Lower leg skin (tissue), 4 donors: Measurements from ENCODE around the gene PNPO. TPM values are rescaled to one million over a fixed set of nuclear protein-coding genes. Genes with fewer than 3 reads are reported as not detected.
"Not testable (repeated sequence)": the region's sequence is repeated elsewhere in the genome, so short reads cannot be mapped to it uniquely, and the experiment has no call there.

ENCODE experiments used
- DNase-seq, 2 donors: peaks; one replicate each; pipeline ENCODE4 v3.0.0-alpha.2; 2019; ENCODE audit warnings: low spot score in 2 of 2
- H3K4me3 ChIP-seq: fragments of 200-600 bp; sonication (generic); 2 replicates; pipeline ENCODE4 v1.5.1; 2017; ENCODE audit warnings: mild to moderate bottlenecking, low read depth; ENCODE audit not compliant: poor library complexity, severe bottlenecking
- CTCF ChIP-seq, 3 donors: fragments of 450-650 bp; IDR thresholded peaks; one replicate each; pipeline ENCODE4 v1.5.1; 2016; ENCODE audit warnings: antibody characterized with exemption in 3 of 3, mild to moderate bottlenecking in 3 of 3, moderate library complexity in 2 of 3
- POLR2A ChIP-seq, 2 donors: fragments of 450-650 bp; IDR thresholded peaks; one replicate each; pipeline ENCODE4 v1.6.1; 2016 to 2017; ENCODE audit warnings: antibody characterized with exemption in 2 of 2, mild to moderate bottlenecking in 1 of 2, moderate library complexity in 1 of 2
- WGBS, 2 donors: methylation state at CpG; one replicate each; pipeline ENCODE4 v1.1.5; 2018; 5-methylcytosine and 5-hydroxymethylcytosine counted together
- intact Hi-C: fragments of 100-400 bp; cut with DNase I; formaldehyde crosslinking; loops from one replicate; pipeline ENCODE4 v1.15.0; 2023; ENCODE audit warnings: low total_unique reads
- total RNA-seq, 4 donors: library from RNA; depleted of rRNA; stranded (reverse); fragments of >200 nt; gene quantifications; one replicate each; pipeline ENCODE4 v1.1.0, GENCODE V29; 2016

Gene PNPO
- total RNA-seq, 4 donors from 2014 or later: 20.2 to 36.8 (median 30.3) TPM

GRCh38 chr17:47982645-47983390, 41.4 kb downstream of the PNPO start:
- TF ChIP-seq CTCF (IDR thresholded peaks at IDR 0.05): no peak
- TF ChIP-seq POLR2A (IDR thresholded peaks at IDR 0.05): no peak
- DNase-seq: no peak
- intact Hi-C loops: no loop called here
- no peak overlapping the region for H3K4me3 ChIP-seq
- WGBS, 2 donors: 80 to 86% methylated on average over 9 of the region's 9 CpGs

DNA sequence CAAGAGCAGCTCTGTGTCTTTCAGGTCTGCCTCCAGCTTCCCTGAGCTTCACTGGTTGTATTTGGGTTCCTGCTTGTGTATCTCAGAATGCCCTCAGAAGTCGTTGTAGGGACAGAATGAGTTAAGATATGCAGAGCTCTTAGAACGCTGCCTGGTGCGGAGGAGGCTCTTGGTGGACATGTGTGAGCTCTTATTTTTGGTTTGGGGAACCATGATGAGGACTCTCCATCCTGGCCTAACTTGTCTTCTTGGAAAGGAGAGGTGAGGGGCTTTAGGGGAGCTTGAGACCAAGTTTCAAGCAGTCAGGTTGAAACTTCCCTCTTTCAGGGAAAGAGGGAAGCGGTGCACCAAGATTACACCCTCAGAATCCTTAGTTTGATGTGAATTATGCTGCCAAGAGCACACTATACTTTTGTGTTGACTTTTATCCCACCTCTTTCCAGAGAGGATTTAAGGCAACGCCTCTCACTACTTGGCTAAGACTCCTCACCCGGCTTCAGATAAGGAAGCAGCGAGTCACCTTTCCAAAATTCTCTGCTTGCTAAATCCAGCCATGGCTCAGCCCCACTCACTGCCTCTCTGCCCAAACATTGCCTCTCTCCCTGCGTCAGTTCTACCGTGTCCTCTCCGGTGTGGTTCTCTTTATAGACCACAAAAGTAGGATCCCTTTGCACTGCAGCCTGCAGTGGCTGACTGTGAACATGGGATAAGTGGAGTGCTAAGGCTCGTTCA, 42.3 kb downstream of the PNPO start:
- TF ChIP-seq POLR2A (IDR thresholded peaks at IDR 0.05): no peak
- no peak for TF ChIP-seq CTCF (IDR thresholded peaks at IDR 0.05)

GRCh38 chr17:47986520-47986919, 45.1 kb downstream of the PNPO start:
- no peak overlapping the region for H3K4me3 ChIP-seq
- DNase-seq: no peak
- TF ChIP-seq CTCF (IDR thresholded peaks at IDR 0.05) (no peak), POLR2A (IDR thresholded peaks at IDR 0.05) (no peak)
- intact Hi-C loops: no loop called here
- 67 to 84% methylated on average over 5 of the region's 5 CpGs for WGBS, 2 donors

More for the DNA sequence above, 42.3 kb downstream of the PNPO start:
- 62 to 63% methylated on average over 11 of the region's 11 CpGs for WGBS, 2 donors
- DNase-seq: no peak
- no peak overlapping the region for H3K4me3 ChIP-seq
- intact Hi-C loops: no loop called here

DNA sequence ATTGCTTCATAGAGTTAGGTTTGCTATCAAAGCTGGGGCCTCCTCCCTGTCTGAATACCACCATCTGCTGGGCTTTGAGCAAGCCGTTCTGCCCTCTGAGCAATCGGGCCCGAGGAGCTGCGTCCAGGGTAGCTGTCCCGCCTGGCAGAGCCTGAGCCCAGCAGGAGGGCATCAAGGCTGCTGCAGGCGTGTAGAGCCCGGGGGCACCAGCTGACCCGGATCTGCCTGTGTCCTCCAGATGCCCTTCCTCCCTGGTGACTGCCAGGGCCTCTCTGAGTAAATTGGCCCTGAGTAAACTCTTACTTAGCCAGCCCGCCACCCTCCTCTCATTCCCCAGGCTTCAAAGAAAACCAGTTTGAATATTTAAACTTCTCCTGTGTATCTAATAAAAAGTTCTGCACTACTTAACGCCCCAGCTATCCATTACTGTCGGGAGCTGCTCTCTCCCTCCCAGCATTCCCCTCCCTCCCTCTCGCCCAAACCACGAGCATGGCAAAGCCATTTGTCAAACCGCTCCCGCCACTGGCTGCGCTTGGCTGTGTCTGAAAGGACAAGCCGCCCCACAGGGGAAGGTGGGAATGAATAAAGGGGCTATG, 46.0 kb downstream of the PNPO start:
- no peak overlapping the region for H3K4me3 ChIP-seq
- intact Hi-C loops: no loop called here
- DNase-seq: no peak
- TF ChIP-seq POLR2A (IDR thresholded peaks at IDR 0.05) (no peak), CTCF (IDR thresholded peaks at IDR 0.05) (no peak)
- WGBS, 2 donors: 30 to 41% methylated on average over 14 to 15 of the region's 17 CpGs

DNA sequence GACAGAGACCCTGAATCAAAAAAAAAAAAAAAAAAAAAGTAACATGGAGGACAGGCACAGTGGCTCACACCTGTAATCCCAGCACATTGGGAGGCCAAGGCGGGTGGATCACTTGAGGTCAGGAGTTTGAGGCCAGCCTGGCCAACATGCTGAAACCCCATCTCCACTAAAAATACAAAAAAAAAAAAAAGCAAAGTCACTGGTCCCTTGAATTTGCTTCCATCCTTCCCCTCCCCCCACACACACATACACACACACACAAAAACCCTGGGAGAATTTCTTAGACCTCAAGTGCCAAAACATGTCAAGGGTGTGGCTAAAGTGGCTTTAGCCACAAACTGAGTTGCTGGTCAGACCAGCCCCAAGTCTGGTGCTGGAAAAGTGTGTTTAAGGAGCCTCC, 47.1 kb downstream of the PNPO start:
- intact Hi-C loops, DNase-seq, H3K4me3 ChIP-seq: not testable (repeated sequence)
- 83 to 93% methylated on average over 1 of the region's 1 CpG for WGBS, 2 donors

GRCh38 chr17:47989159-47989558, 47.8 kb downstream of the PNPO start:
- intact Hi-C loops: no loop called here
- DNase-seq: no peak
- WGBS, 2 donors: 78 to 79% methylated on average over 10 of the region's 10 CpGs
- H3K4me3 ChIP-seq: no peak overlapping the region
- TF ChIP-seq CTCF (IDR thresholded peaks at IDR 0.05): no peak
- no peak for TF ChIP-seq POLR2A (IDR thresholded peaks at IDR 0.05)
